ENCODE measurements around the gene CELF4.

Gene CELF4

GRCh38 chr18:37519510-37520135, 46.0 kb downstream of the CELF4 start:
- Histone ChIP-seq H3K9me3 (ENCODE audit: insufficient read depth, low read depth, low read length) (no peaks in the 10 kb centered on the region), H3K4me1 (ENCODE audit: insufficient read depth, low read length) (no peaks in the 10 kb centered on the region), H3K4me3 (ENCODE audit: low read length) (no peak overlapping the region), H3K27ac (ENCODE audit: low read length) (no peak overlapping the region), H3K27me3 (ENCODE audit: insufficient read depth, low read length) (peaks cover 32% of the 10 kb centered on the region), H3K9ac (ENCODE audit: low read depth, low read length) (no peak overlapping the region), H3K36me3 (ENCODE audit: insufficient read depth, low read depth, low read length) (no peaks in the 10 kb centered on the region)

GRCh38 chr18:37516361-37516853, 49.2 kb downstream of the CELF4 start:
- H3K36me3 ChIP-seq (ENCODE audit: insufficient read depth, low read depth, low read length), result no peaks in the 10 kb centered on the region
- no peak overlapping the region for H3K9ac ChIP-seq (ENCODE audit: low read depth, low read length)
- no peaks in the 10 kb centered on the region for H3K4me1 ChIP-seq (ENCODE audit: insufficient read depth, low read length)
- no peak overlapping the region for H3K27ac ChIP-seq (ENCODE audit: low read length)
- H3K9me3 ChIP-seq (ENCODE audit: insufficient read depth, low read depth, low read length), result no peaks in the 10 kb centered on the region
- no peak overlapping the region for H3K4me3 ChIP-seq (ENCODE audit: low read length)
- peaks cover 20% of the 10 kb centered on the region; the same call in 1 of the 2 replicates for H3K27me3 ChIP-seq (ENCODE audit: insufficient read depth, low read length)

GRCh38 chr18:37514953-37515352, 50.6 kb downstream of the CELF4 start:
- H3K4me3 ChIP-seq (ENCODE audit: low read length), result no peak overlapping the region
- no peak overlapping the region for H3K27ac ChIP-seq (ENCODE audit: low read length)
- H3K4me1 ChIP-seq (ENCODE audit: insufficient read depth, low read length), result no peaks in the 10 kb centered on the region
- H3K9me3 ChIP-seq (ENCODE audit: insufficient read depth, low read depth, low read length), result no peaks in the 10 kb centered on the region
- H3K9ac ChIP-seq (ENCODE audit: low read depth, low read length), result no peak overlapping the region
- peaks cover 20% of the 10 kb centered on the region; the same call in 1 of the 2 replicates for H3K27me3 ChIP-seq (ENCODE audit: insufficient read depth, low read length)
- no peaks in the 10 kb centered on the region for H3K36me3 ChIP-seq (ENCODE audit: insufficient read depth, low read depth, low read length)

GRCh38 chr18:37512400-37512799, 53.2 kb downstream of the CELF4 start:
- no peaks in the 10 kb centered on the region for H3K36me3 ChIP-seq (ENCODE audit: insufficient read depth, low read depth, low read length)
- H3K9ac ChIP-seq (ENCODE audit: low read depth, low read length), result no peak overlapping the region
- no peaks in the 10 kb centered on the region for H3K9me3 ChIP-seq (ENCODE audit: insufficient read depth, low read depth, low read length)
- no peak overlapping the region for H3K4me3 ChIP-seq (ENCODE audit: low read length)
- H3K27me3 ChIP-seq (ENCODE audit: insufficient read depth, low read length), result peaks cover 20% of the 10 kb centered on the region; the same call in 1 of the 2 replicates
- no peaks in the 10 kb centered on the region for H3K4me1 ChIP-seq (ENCODE audit: insufficient read depth, low read length)
- no peak overlapping the region for H3K27ac ChIP-seq (ENCODE audit: low read length)

- no peak overlapping the region for H3K4me3 ChIP-seq (ENCODE audit: low read length)
Observed at GRCh38 chr18:37511721-37512298, 53.8 kb downstream of the CELF4 start.

GRCh38 chr18:37509600-37509999, 56.0 kb downstream of the CELF4 start:
- Histone ChIP-seq H3K9ac (ENCODE audit: low read depth, low read length) (no peak overlapping the region), H3K9me3 (ENCODE audit: insufficient read depth, low read depth, low read length) (no peaks in the 10 kb centered on the region), H3K36me3 (ENCODE audit: insufficient read depth, low read depth, low read length) (no peaks in the 10 kb centered on the region), H3K27me3 (ENCODE audit: insufficient read depth, low read length) (peaks cover 20% of the 10 kb centered on the region; the same call in 1 of the 2 replicates), H3K4me1 (ENCODE audit: insufficient read depth, low read length) (no peaks in the 10 kb centered on the region), H3K4me3 (ENCODE audit: low read length) (no peak overlapping the region), H3K27ac (ENCODE audit: low read length) (no peak overlapping the region)

More at GRCh38 chr18:37511721-37512298, 53.8 kb downstream of the CELF4 start:
- no peaks in the 10 kb centered on the region for H3K36me3 ChIP-seq (ENCODE audit: insufficient read depth, low read depth, low read length)
- H3K27me3 ChIP-seq (ENCODE audit: insufficient read depth, low read length), result peaks cover 20% of the 10 kb centered on the region; the same call in 1 of the 2 replicates
- H3K9ac ChIP-seq (ENCODE audit: low read depth, low read length), result no peak overlapping the region
- no peaks in the 10 kb centered on the region for H3K4me1 ChIP-seq (ENCODE audit: insufficient read depth, low read length)
- no peak overlapping the region for H3K27ac ChIP-seq (ENCODE audit: low read length)
- H3K9me3 ChIP-seq (ENCODE audit: insufficient read depth, low read depth, low read length), result no peaks in the 10 kb centered on the region

- no peak overlapping the region for H3K9ac ChIP-seq (ENCODE audit: low read depth, low read length)
- no peak overlapping the region for H3K4me3 ChIP-seq (ENCODE audit: low read length)
- H3K27me3 ChIP-seq (ENCODE audit: insufficient read depth, low read length), result peaks cover 13% of the 10 kb centered on the region; the same call in 1 of the 2 replicates
- H3K4me1 ChIP-seq (ENCODE audit: insufficient read depth, low read length), result no peaks in the 10 kb centered on the region
- no peaks in the 10 kb centered on the region for H3K9me3 ChIP-seq (ENCODE audit: insufficient read depth, low read depth, low read length)
- no peak overlapping the region for H3K27ac ChIP-seq (ENCODE audit: low read length)
- H3K36me3 ChIP-seq (ENCODE audit: insufficient read depth, low read depth, low read length), result no peaks in the 10 kb centered on the region
Observed at GRCh38 chr18:37508207-37508606, 57.4 kb downstream of the CELF4 start.

GRCh38 chr18:37507239-37507638, 58.4 kb downstream of the CELF4 start:
- no peak overlapping the region for H3K27ac ChIP-seq (ENCODE audit: low read length)
- H3K9ac ChIP-seq (ENCODE audit: low read depth, low read length), result no peak overlapping the region
- peaks cover 3% of the 10 kb centered on the region; the same call in 1 of the 2 replicates for H3K27me3 ChIP-seq (ENCODE audit: insufficient read depth, low read length)

GRCh38 chr18:37506001-37506400, 59.6 kb downstream of the CELF4 start:
- no peaks in the 10 kb centered on the region; the same call in 1 of the 2 replicates for H3K27me3 ChIP-seq (ENCODE audit: insufficient read depth, low read length)
- H3K4me1 ChIP-seq (ENCODE audit: insufficient read depth, low read length), result no peaks in the 10 kb centered on the region
- no peak overlapping the region for H3K27ac ChIP-seq (ENCODE audit: low read length)
- H3K9me3 ChIP-seq (ENCODE audit: insufficient read depth, low read depth, low read length), result no peaks in the 10 kb centered on the region
- no peak overlapping the region for H3K4me3 ChIP-seq (ENCODE audit: low read length)
- no peaks in the 10 kb centered on the region for H3K36me3 ChIP-seq (ENCODE audit: insufficient read depth, low read depth, low read length)
- no peak overlapping the region for H3K9ac ChIP-seq (ENCODE audit: low read depth, low read length)

More at GRCh38 chr18:37507239-37507638, 58.4 kb downstream of the CELF4 start:
- Histone ChIP-seq H3K9me3 (ENCODE audit: insufficient read depth, low read depth, low read length) (no peaks in the 10 kb centered on the region), H3K4me1 (ENCODE audit: insufficient read depth, low read length) (no peaks in the 10 kb centered on the region), H3K4me3 (ENCODE audit: low read length) (no peak overlapping the region), H3K36me3 (ENCODE audit: insufficient read depth, low read depth, low read length) (no peaks in the 10 kb centered on the region)

GRCh38 chr18:37505321-37505720, 60.3 kb downstream of the CELF4 start:
- Histone ChIP-seq H3K4me1 (ENCODE audit: insufficient read depth, low read length) (no peaks in the 10 kb centered on the region), H3K9me3 (ENCODE audit: insufficient read depth, low read depth, low read length) (no peaks in the 10 kb centered on the region), H3K27ac (ENCODE audit: low read length) (no peak overlapping the region), H3K27me3 (ENCODE audit: insufficient read depth, low read length) (no peaks in the 10 kb centered on the region; the same call in 1 of the 2 replicates), H3K4me3 (ENCODE audit: low read length) (no peak overlapping the region), H3K36me3 (ENCODE audit: insufficient read depth, low read depth, low read length) (no peaks in the 10 kb centered on the region), H3K9ac (ENCODE audit: low read depth, low read length) (no peak overlapping the region)

- no peaks in the 10 kb centered on the region for H3K27me3 ChIP-seq (ENCODE audit: insufficient read depth, low read length)
- H3K4me3 ChIP-seq (ENCODE audit: low read length), result no peak overlapping the region
- no peak overlapping the region for H3K27ac ChIP-seq (ENCODE audit: low read length)
- no peaks in the 10 kb centered on the region for H3K36me3 ChIP-seq (ENCODE audit: insufficient read depth, low read depth, low read length)
- H3K9me3 ChIP-seq (ENCODE audit: insufficient read depth, low read depth, low read length), result no peaks in the 10 kb centered on the region
- no peak overlapping the region for H3K9ac ChIP-seq (ENCODE audit: low read depth, low read length)
- H3K4me1 ChIP-seq (ENCODE audit: insufficient read depth, low read length), result no peaks in the 10 kb centered on the region
Observed at GRCh38 chr18:37502601-37503000, 63.0 kb downstream of the CELF4 start.

- H3K4me3 ChIP-seq (ENCODE audit: low read length), result no peak overlapping the region
- no peak overlapping the region for H3K9ac ChIP-seq (ENCODE audit: low read depth, low read length)
- no peaks in the 10 kb centered on the region for H3K36me3 ChIP-seq (ENCODE audit: insufficient read depth, low read depth, low read length)
- no peaks in the 10 kb centered on the region for H3K9me3 ChIP-seq (ENCODE audit: insufficient read depth, low read depth, low read length)
- no peak overlapping the region for H3K27ac ChIP-seq (ENCODE audit: low read length)
- H3K27me3 ChIP-seq (ENCODE audit: insufficient read depth, low read length), result no peaks in the 10 kb centered on the region
- H3K4me1 ChIP-seq (ENCODE audit: insufficient read depth, low read length), result no peaks in the 10 kb centered on the region
Observed at GRCh38 chr18:37502036-37502435, 63.6 kb downstream of the CELF4 start.
